Upper lobe of left lung (tissue), 4 donors: Measurements from ENCODE around the gene PBX4.

Experiments used
- CTCF ChIP-seq, 6 experiments: fragments of 450-650 bp in 4 of 6; fragments of 200-600 bp in 2 of 6; sonication (generic) in 2 of 6; IDR thresholded peaks; one replicate each; pipeline ENCODE4 v1.5.1; 2016 to 2019; ENCODE audit warnings: antibody characterized with exemption in 6 of 6
- EP300 ChIP-seq, 4 donors: sonication (generic); formaldehyde crosslinking; IDR thresholded peaks; one replicate each; pipeline ENCODE4 v1.5.1; 2017; ENCODE audit warnings: antibody characterized with exemption in 4 of 4, control low read depth in 2 of 4

- TF ChIP-seq CTCF (IDR thresholded peaks at IDR 0.05) (peak; percentile 61 to 90 (median 74)), EP300 (IDR thresholded peaks at IDR 0.05) (no peak)
Observed at GRCh38 chr19:19554074-19555023, 64.1 kb downstream of the PBX4 start.
